GM20431 (cell line): ENCODE data around the gene DCTN4.
"Not testable (repeated sequence)": the region's sequence is repeated elsewhere in the genome, so short reads cannot be mapped to it uniquely, and the experiment has no call there.

Experiments
- in situ Hi-C: fragments of 300-500 bp; cut with MseI, MboI; formaldehyde crosslinking; loops from one replicate; pipeline ENCODE4 v1.15.0; 2020; ENCODE audit warnings: low sequenced_read_pairs; ENCODE audit not compliant: unreplicated experiment

The DCTN4 gene

DNA sequence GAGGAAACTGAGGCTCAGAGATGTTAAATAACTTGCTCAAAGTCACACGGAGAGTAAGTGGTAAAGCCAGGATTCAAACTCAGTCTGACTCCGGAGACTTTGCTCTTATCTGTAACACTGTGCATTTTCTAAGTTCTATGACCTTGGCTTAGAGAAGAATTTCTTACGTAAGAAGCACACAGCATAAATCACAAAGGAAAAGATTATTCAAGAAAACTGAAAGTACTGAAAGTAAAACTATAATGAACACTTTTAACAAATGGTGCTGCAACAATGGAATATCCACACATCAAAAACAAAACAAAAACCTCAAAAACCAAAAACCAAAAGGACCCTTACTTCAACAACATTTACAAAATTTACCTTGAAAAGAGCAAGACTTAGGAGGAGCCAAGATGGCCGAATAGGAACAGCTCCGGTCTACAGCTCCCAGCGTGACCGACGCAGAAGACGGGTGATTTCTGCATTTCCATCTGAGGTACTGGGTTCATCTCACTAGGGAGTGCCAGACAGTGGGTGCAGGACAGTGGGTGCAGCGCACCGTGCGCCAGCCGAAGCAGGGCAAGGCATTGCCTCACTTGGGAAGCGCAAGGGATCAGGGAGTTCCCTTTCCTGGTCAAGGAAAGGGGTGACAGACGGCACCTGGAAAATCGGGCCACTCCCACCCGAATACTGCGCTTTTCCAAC lies 16.2 kb downstream of the DCTN4 start:
- in situ Hi-C loops, result not testable (repeated sequence)

DNA sequence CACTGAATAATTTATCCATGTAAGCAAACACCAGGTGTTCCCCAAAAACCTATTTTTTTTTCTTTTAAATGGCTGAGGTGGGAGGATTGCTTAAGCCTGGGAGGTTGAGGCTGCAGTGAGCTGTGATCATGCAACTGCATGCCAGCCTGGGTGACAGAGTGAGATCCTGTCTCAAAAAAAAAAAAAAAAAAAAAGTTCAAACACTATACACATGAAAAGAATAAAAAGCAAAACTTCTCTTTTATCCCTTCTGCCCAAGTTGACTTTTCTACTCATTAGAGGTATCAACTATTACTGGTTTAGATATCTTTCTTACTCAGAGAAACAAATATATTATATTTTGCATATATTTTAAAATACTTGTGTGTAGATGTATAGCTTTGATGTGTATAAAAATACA lies 17.8 kb downstream of the DCTN4 start:
- in situ Hi-C loops, result no loop called here

DNA sequence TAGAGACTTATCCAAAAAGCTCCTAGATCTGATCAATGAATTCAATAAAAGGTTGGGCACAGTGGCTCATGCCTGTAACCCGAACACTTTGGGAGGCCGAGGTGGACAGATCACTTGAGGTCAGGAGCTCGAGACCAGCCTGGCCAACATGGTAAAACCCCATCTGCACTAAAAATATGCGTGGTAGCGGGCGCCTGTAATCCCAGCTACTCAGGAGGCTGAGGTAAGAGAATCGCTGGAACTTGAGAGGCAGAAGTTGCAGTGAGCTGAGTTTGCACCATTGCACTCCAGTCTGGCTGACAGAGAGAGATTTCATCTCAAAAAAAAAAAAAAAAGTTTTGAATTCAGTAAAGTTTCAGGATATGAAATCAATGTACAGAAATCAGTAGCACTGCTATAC lies 20.0 kb downstream of the DCTN4 start:
- in situ Hi-C loops, result no loop called here

DNA sequence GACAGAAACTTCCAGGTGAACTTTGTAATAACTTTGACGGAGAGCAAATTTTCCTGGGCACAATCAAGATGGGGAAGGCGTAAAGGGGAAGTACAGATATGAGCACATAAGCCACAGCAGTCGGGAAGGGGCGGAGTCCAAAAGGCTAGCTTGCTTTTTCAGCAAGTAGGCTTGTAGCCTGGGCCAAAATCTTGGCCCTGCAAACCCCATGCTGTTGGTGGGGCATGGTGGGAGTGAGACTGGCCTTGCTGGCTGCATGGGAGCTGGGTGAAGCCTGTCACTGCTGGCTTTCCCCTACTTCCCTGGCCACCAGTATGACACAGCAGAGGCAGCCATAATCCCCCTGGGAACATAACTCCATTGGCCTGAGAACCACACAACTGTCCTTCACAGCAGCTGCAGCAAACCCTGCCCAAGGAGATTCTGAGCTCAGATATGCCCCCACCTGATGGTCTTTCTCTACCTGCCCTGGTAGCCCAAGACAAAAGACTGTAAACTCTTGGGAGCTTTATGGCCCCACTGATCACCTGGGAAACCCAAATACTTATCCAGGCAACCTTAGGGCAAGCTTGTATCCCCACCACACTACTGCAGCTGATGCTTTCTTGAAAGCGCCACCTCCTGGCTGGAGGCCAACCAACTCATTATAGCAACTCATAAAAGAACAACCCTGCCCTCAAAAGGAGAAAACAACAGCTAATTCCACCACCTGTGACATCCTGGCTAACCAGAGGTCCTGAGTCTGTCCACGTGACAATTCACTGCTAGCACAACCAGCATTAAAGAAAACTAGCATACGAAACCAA lies 24.0 kb downstream of the DCTN4 start:
- in situ Hi-C loops, result no loop called here

- in situ Hi-C loops, result no loop called here
These were observed 27.1 kb downstream of the DCTN4 start for GRCh38 chr5:150731669-150732242.

DNA sequence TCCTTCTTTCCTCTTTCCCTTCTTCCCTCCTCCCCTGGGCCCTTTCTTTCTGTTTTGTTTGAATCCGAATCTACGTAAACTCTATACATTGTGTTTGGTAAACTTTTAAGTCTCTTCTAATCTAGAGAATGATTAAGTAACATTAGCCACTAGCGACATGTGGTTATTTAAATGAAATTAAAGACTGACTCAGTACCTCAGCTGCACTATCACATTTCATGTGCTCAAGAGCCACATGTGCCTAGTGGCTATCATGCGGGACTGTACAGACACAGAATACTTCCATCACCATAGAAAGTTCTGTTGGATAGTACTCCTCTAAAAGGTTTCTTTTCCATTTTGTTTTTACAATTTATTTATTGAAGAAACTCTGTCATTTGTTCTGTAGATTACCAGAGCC lies 29.0 kb downstream of the DCTN4 start:
- in situ Hi-C loops, result no loop called here

GRCh38 chr5:150723845-150724244 lies 35.0 kb downstream of the DCTN4 start:
- in situ Hi-C loops, result no loop called here

GRCh38 chr5:150710165-150710564 lies 48.7 kb downstream of the DCTN4 start:
- in situ Hi-C loops, result no loop called here

DNA sequence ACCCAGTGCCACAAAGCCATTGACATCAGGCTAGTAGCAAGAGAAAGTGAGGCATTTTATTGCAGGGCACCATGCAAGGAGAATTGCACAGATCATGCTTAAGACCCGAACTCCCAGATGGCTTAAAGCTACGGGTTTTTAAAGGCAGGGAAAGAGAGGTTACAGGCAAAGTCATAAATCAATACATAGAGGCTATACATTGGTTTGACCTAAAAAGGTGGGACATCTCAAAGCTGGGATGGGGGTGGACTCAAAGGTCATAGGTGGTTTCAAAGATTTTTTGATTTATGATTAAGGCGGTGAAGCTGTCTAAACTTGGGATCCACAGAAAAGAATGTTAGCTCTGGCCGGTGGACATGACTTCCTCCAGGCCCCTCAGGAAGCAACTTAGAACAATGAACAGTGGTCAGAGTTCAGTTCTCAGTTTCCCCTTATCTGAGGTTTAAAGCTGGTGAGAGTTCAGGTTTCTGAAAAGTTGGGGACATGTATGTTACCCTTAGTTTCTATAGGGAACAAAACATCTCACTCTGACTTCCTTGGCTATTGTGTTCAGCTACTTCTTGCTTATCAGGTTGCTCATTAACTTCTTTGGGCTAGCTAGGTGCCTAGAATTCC lies 51.9 kb downstream of the DCTN4 start:
- in situ Hi-C loops, result no loop called here

GRCh38 chr5:150703762-150704161 lies 55.1 kb downstream of the DCTN4 start:
- in situ Hi-C loops, result no loop called here

GRCh38 chr5:150700594-150701377 lies 58.0 kb downstream of the DCTN4 start, which contains the start of gene RBM22:
RBM22 (minus strand) TSS chr5:150701062; CDS start chr5:150700985, 77 bp downstream.
- in situ Hi-C loops, result no loop called here

- in situ Hi-C loops, result no loop called here
These were observed 58.6 kb downstream of the DCTN4 start for GRCh38 chr5:150700246-150700593.

GRCh38 chr5:150694612-150695011 lies 64.2 kb downstream of the DCTN4 start:
- in situ Hi-C loops, result no loop called here

- in situ Hi-C loops, result no loop called here
These were observed 66.5 kb downstream of the DCTN4 start for GRCh38 chr5:150692276-150692675.

DNA sequence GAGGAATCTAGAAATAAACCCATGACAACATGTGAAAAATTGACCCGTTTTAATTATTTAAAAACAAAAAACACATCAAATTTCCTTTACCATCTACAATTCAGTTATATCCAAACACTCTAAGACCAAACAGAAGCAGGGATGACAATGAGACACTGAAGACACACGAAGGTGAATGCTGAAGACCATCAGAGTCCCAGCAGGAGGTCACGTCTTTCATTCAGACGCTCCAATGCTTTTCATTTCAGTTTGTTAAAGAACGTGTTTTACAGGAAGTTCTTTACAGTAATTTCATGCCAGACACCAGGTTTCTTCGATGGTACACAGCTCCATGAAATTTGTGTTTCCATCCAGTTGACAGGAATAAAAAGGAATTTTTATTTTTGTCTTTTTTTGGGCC lies 68.1 kb downstream of the DCTN4 start:
- in situ Hi-C loops, result no loop called here

- in situ Hi-C loops, result no loop called here
These were observed 69.7 kb downstream of the DCTN4 start for GRCh38 chr5:150689120-150689519.

- in situ Hi-C loops, result no loop called here
These were observed 82.2 kb downstream of the DCTN4 start for GRCh38 chr5:150676578-150676977.

DNA sequence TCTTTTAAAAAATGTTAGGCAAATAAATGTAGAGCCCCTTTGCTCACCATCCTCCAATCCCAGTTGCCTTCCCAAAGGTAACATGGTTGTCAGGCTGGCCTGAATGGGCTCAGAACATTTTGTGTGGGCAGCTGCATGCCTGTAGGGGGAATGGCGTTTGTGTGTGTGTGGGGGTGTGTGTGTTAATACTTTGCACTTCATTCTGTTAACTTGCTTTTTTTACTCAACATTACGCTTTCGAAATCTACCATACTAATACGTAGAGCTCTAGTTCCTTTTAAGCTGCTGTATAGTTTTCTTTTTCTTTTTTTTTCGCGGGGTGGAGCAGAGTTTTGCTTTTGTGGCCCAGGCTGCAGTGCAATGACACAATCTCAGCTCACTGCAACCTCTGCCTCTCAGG lies 83.7 kb downstream of the DCTN4 start:
- in situ Hi-C loops, result no loop called here

DNA sequence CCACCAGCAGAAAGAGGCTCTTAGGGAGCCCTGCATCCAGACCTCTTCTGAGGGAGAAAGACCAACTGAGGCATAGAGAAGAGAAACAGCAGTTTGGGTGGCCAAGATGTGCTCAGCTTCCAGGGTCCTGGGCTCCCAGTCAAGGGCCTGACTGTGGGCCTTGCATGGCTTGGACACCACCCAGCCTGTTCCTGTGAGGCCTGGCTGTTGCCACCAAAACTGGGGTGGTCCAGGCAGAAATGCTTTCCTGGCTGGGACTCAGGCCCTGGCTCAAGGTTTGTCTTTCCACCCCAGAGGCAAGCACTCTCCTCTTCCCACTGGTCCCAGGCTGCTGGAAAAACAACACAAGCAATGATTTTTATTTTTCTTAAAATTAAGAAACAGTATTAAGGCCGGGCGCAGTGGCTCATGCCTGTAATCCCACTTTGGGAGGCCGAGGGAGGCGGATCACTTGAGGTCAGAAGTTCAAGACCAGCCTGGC lies 84.4 kb downstream of the DCTN4 start:
- in situ Hi-C loops, result no loop called here

DNA sequence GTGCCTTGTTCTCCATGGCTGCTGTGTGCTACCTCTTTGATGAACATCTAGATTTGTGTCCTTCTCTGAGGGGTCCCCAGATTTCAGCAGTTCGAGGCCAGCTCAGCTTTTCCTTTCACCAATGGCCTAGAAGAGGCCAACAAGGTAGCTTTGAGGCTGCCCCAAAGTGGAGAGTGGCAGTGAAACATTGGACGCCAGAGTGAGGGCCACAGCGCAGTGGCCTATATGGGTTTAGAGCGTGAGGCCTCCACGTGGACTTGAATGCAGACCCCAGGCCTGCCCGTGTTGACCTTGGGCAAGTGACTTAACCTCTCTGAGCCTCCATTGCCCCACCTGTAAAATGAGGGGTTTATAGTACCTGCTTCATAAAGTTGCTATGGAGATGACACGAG lies 85.9 kb downstream of the DCTN4 start:
- in situ Hi-C loops, result no loop called here
